ENCODE data around the gene EBF4. TPM values are rescaled to one million over a fixed set of nuclear protein-coding genes. Genes with fewer than 3 reads are reported as not detected.

EBF4 gene
- total and polyA plus RNA-seq, 4 donors, result 10.2 to 91.0 (median 51.9) TPM

DNA sequence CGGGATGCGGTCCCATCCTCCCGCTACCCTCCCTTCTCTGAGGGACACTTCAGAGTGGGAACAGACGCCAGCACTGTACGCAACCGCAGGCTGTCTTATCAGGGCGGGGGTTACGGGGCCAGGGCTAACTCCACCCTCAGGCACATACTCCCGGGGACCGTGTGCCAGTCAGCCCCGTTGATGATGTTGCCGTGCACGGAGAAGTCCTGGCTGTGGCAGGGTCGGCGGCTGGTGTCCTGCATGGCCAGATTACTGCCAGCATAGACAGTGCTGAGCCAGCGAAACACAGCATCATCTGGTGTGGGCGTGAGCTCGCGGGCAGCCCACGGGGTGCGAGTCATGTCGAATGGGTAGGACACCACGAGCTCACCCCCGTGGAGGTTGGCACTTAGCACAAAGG is 102.9 kb downstream of the EBF4 start:
- Histone ChIP-seq H3K27ac (ENCODE audit: low read depth, low read length) (no peak overlapping the region), H3K4me3 (ENCODE audit: low read depth, low read length) (no peak overlapping the region), H3K9me3 (ENCODE audit: control insufficient read depth, insufficient read depth, low read length) (no peaks in the 10 kb centered on the region), H3K4me1 (ENCODE audit: control insufficient read depth, insufficient read depth, low read length) (peaks cover 19% of the 10 kb centered on the region), H3K36me3 (ENCODE audit: control insufficient read depth, insufficient read depth, low read length) (peaks cover 41% of the 10 kb centered on the region), H3K27me3 (ENCODE audit: control insufficient read depth, insufficient read depth, low read length) (peaks cover 10% of the 10 kb centered on the region)
- DNase-seq (ENCODE audit: low read depth in 4 of 6, low spot score in 6 of 6), result no peak
- 94% methylated on average over 22 of the region's 24 CpGs for WGBS (ENCODE audit: insufficient coverage)

DNA sequence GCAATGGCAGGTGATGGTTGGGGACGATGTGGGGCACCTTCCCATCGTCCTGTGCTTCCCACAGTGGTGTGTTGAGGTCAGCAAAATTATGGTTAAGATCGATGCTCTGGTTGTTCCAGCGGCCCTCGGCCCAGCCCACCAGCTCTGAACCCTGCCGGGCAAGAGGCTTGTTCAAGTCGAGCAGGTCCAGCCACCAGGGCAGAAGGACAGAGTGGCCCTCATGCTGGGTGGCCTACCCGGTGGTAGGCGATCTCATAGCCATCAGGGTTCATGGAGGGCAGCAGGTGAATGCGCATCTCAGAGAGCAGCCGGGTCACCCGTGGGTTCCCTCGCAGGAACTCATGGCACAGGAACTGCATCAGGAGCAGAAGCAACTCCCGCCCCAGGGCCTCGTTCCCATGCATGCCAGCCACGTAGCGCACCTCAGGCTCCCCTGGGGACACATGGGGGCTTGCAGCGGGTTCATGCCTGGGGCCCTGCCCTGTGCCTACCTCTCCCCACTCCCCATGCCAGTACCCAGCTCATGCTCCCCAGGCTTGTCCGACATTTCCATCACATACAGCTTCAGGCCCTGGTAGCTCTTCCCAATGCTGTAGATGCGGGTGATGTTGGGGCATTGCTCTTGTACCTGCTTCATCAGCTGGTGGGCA is 103.6 kb downstream of the EBF4 start:
- Histone ChIP-seq H3K36me3 (ENCODE audit: control insufficient read depth, insufficient read depth, low read length) (peaks cover 41% of the 10 kb centered on the region), H3K4me3 (ENCODE audit: low read depth, low read length) (no peak overlapping the region), H3K27ac (ENCODE audit: low read depth, low read length) (no peak overlapping the region), H3K27me3 (ENCODE audit: control insufficient read depth, insufficient read depth, low read length) (peaks cover 17% of the 10 kb centered on the region), H3K4me1 (ENCODE audit: control insufficient read depth, insufficient read depth, low read length) (peaks cover 22% of the 10 kb centered on the region), H3K9me3 (ENCODE audit: control insufficient read depth, insufficient read depth, low read length) (no peaks in the 10 kb centered on the region)
- DNase-seq (ENCODE audit: low read depth in 4 of 6, low spot score in 6 of 6), result no peak
- WGBS (ENCODE audit: insufficient coverage), result 95% methylated on average over 19 of the region's 20 CpGs

DNA sequence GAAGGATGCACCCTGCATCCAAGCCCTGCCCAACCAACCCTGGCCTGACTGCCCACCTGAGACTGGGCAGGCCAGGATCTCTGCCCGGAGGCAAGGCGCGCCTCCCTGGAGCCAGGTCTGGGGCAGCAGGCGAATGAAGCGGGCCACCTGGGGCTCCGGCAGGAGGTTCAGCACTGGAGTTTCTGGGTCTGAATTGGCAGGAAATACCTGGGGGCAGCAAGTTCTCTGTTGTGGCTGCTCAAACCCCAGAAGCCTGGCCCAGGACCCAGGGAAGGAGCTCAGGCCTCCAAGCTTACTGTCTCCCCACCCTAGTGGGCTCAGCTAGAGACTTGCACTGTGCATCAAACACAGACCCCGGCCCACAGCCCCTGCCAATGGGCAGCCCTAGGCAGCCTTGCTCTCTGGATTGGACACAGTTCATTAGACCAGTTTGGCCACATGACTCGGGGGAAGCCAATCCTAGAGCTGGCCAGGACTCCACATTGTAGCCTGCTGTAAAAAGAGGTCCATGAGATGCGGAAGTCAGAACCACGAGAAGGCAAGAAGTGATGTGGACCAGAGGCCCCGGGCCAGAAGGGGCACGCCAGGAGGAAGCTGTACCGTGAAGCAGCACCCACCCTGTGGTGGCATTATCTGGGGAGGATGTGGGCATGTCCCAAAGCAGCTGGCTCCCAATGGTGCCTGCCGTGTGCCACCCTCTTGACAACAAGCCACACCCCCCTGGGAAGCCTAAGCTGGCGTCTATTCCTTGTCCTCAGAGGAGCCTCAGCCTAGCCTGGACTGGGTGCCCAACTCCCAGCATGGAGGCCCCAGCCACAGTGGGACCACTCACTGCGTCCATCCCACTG is 104.8 kb downstream of the EBF4 start:
- Histone ChIP-seq H3K4me3 (ENCODE audit: low read depth, low read length) (no peak overlapping the region), H3K27me3 (ENCODE audit: control insufficient read depth, insufficient read depth, low read length) (peaks cover 26% of the 10 kb centered on the region), H3K36me3 (ENCODE audit: control insufficient read depth, insufficient read depth, low read length) (peaks cover 41% of the 10 kb centered on the region), H3K9me3 (ENCODE audit: control insufficient read depth, insufficient read depth, low read length) (no peaks in the 10 kb centered on the region), H3K4me1 (ENCODE audit: control insufficient read depth, insufficient read depth, low read length) (peaks cover 25% of the 10 kb centered on the region), H3K27ac (ENCODE audit: low read depth, low read length) (no peak overlapping the region)
- WGBS (ENCODE audit: insufficient coverage), result 85% methylated on average over 15 of the region's 16 CpGs
- DNase-seq (ENCODE audit: low read depth in 4 of 6, low spot score in 6 of 6), result no peak

DNA sequence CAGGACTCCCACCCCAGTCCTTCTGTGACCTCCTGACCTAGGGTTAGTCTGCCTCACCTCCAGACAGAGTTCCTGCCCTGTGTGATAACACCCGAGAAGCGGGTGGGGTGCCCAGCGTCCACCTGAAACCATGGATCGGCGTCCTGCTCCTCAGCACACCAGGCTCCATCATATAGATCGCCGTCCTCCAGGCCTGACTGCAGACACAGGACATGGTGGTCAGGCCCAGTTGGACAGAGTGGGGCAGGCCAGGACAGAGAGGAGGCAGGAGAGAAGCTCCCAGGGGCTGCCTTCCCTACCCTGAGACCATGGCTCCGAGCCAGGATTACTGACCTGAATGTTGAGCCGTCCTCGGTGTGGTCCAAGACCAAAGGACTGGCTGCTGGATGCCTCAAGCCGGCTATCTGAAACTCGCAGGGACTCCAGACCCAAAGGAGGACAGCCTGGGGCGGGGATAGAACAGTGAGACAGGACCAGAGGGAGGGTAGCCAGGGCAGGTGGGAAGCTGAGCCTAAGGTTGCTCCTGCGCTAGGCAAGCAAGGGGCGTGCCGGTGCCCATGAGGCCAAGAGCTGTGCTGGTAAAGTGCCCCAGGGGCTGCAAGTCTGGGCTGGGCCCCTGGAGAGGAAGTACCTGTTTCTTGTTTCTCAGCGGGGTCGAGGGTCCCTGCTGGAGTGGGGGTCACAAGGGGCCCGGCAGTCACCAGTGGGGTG is 105.7 kb downstream of the EBF4 start:
- peaks cover 34% of the 10 kb centered on the region for H3K27me3 ChIP-seq (ENCODE audit: control insufficient read depth, insufficient read depth, low read length)
- WGBS (ENCODE audit: insufficient coverage), result 94% methylated on average over 19 of the region's 19 CpGs
- no peaks in the 10 kb centered on the region for H3K9me3 ChIP-seq (ENCODE audit: control insufficient read depth, insufficient read depth, low read length)
- peaks cover 25% of the 10 kb centered on the region for H3K4me1 ChIP-seq (ENCODE audit: control insufficient read depth, insufficient read depth, low read length)
- H3K27ac ChIP-seq (ENCODE audit: low read depth, low read length), result no peak overlapping the region
- H3K36me3 ChIP-seq (ENCODE audit: control insufficient read depth, insufficient read depth, low read length), result peaks cover 41% of the 10 kb centered on the region
- DNase-seq (ENCODE audit: low read depth in 4 of 6, low spot score in 6 of 6), result no peak
- no peak overlapping the region for H3K4me3 ChIP-seq (ENCODE audit: low read depth, low read length)

DNA sequence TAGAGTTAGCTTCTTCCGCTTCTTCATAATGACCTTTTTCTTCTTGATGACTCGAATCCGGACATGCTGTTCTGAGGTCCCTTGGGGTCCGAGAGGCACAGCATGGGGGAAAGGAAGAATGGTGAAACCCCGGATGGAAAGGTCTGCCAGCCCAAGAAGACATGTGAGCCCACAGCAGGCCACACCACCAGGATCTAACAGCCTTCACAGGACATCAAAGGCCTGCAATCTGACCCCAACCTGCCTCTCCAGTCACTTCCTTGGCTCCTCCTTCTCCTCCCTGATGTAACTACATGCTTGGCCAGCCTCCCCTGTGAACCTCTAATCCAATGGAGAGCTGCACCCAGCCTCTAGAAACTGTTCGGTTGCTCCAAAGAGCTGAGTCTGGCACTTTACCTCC is 106.2 kb downstream of the EBF4 start:
- Histone ChIP-seq H3K36me3 (ENCODE audit: control insufficient read depth, insufficient read depth, low read length) (peaks cover 41% of the 10 kb centered on the region), H3K27ac (ENCODE audit: low read depth, low read length) (no peak overlapping the region), H3K9me3 (ENCODE audit: control insufficient read depth, insufficient read depth, low read length) (no peaks in the 10 kb centered on the region), H3K4me3 (ENCODE audit: low read depth, low read length) (peak overlapping the region; percentile 67), H3K4me1 (ENCODE audit: control insufficient read depth, insufficient read depth, low read length) (peaks cover 25% of the 10 kb centered on the region), H3K27me3 (ENCODE audit: control insufficient read depth, insufficient read depth, low read length) (peaks cover 40% of the 10 kb centered on the region)
- 64% methylated on average over 2 of the region's 6 CpGs for WGBS (ENCODE audit: insufficient coverage)
- no peak for DNase-seq (ENCODE audit: low read depth in 4 of 6, low spot score in 6 of 6)

DNA sequence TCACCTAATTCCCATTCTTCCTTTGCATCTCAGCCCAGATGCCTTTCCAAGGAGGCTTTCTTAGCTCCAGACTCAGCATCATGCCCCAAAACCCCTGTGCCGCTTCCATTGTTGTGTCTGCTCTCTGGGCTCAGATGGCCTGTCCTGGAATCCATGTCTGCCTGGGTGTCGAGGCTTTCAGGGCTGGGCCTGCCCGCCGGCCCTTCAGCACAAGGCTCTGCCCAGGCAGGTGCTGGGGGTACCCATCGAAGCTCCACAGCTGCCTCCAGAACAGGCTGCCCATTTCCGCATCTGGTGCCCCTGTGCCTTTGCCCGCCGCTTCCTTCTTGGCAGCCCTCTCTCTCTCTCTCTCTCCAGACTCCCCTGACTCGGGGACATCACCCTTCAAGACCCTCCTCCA is 106.7 kb downstream of the EBF4 start:
- DNase-seq (ENCODE audit: low read depth in 4 of 6, low spot score in 6 of 6), result no peak
- H3K27ac ChIP-seq (ENCODE audit: low read depth, low read length), result peak overlapping the region; percentile 67
- peak overlapping the region; percentile 67 for H3K4me3 ChIP-seq (ENCODE audit: low read depth, low read length)
- no peaks in the 10 kb centered on the region for H3K9me3 ChIP-seq (ENCODE audit: control insufficient read depth, insufficient read depth, low read length)
- peaks cover 38% of the 10 kb centered on the region for H3K36me3 ChIP-seq (ENCODE audit: control insufficient read depth, insufficient read depth, low read length)
- WGBS (ENCODE audit: insufficient coverage), result 35% methylated on average over 9 of the region's 9 CpGs
- peaks cover 25% of the 10 kb centered on the region for H3K4me1 ChIP-seq (ENCODE audit: control insufficient read depth, insufficient read depth, low read length)
- peaks cover 45% of the 10 kb centered on the region for H3K27me3 ChIP-seq (ENCODE audit: control insufficient read depth, insufficient read depth, low read length)

DNA sequence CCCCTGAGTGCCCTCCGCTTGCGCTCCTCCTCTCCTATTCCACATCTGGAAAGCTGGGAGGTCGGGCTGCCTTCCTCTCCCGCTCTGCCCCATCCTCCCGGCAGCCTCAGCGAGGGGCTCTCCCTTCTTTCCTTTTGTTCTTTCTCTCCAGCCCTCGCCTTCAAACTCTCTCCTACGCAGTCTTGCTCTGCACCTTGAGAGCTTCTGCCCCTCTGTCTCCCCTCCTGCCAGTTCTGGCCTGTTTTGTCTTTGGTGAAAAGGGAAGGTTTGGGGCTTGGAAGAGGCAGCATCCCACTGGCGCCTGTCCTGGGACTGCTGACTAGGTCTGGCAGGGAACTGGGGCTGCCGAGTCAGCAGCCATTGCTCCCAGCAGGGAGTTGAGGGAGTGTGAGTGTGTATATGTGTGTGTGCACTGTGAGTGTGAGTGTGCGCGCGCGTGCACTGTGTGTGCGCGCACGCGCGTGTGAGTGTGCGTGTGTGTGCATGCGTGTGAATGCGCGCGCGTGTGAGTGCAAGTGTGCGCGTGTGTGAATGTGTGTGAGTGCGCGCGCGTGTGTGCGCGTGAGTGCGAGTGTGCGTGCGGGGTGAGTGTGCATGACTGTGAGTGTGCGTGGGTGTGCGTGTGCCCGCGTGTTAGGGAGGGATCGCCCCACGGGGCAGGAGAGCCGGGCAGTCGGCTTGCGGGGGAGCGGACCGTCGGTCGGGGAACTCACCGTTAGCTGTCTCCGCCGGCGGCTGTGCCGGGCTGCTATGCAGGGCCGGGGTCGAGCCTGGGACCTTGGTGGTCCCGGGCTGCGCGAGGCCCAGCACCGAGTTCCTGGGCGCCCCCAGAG is 107.3 kb downstream of the EBF4 start:
- Histone ChIP-seq H3K27me3 (ENCODE audit: control insufficient read depth, insufficient read depth, low read length) (peaks cover 51% of the 10 kb centered on the region), H3K9me3 (ENCODE audit: control insufficient read depth, insufficient read depth, low read length) (no peaks in the 10 kb centered on the region), H3K4me1 (ENCODE audit: control insufficient read depth, insufficient read depth, low read length) (peaks cover 27% of the 10 kb centered on the region), H3K27ac (ENCODE audit: low read depth, low read length) (peak overlapping the region; percentile 67), H3K4me3 (ENCODE audit: low read depth, low read length) (peak overlapping the region; percentile 67), H3K36me3 (ENCODE audit: control insufficient read depth, insufficient read depth, low read length) (peaks cover 38% of the 10 kb centered on the region)
- DNase-seq (ENCODE audit: low read depth in 4 of 6, low spot score in 6 of 6), result peak in 4 of 6 donors; percentile 5 to 77 (median 48)
- under 1% methylated on average over 58 of the region's 61 CpGs for WGBS (ENCODE audit: insufficient coverage)

DNA sequence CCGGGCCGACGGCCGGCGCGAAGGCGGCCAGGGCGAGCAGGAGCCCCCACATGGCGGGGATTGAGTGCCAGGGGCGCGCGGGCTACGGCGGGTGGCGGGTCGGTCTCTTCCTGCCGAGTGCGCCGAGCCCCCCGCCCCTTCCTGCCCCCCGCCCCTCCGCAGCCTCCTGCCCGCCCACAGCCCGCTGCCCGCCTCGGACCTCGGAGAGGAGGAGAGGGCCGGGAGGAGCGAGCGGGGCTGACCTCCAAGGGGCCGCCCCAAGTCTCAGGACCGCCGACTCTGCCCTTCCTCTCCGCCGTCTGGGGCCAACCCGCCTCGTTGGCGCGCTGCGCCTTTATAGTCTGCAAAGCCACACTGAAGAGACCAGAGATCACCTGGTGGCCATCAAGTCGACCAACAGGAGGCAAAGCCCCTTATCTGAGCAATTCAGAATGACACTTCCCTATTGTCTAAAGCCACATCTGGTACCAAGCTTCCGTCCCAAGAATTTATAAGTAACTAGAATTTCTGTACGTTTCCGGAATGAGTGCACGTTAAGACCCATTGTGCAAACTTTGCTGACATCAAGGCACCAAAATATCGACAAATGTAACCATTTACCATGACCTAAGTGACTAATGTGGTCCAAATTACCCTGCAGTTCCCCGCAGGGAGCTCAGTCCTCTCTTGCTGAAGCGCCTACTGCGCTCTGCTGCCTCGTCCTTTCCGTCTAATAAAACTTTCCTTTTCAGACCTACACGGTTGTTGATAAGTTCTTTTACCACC is 108.1 kb downstream of the EBF4 start, which contains the start of gene CPXM1:
CPXM1 (minus strand) TSS at position 107 of the 765 bp plus-strand sequence; CDS start at position 52, 55 bp downstream.
- DNase-seq (ENCODE audit: low read depth in 4 of 6, low spot score in 6 of 6), result peak in 3 of 6 donors; percentile 4 to 64 (median 59)
- H3K27ac ChIP-seq (ENCODE audit: low read depth, low read length), result peak within 1 kb of the TSS; percentile 67
- peak within 1 kb of the TSS; percentile 67 for H3K4me3 ChIP-seq (ENCODE audit: low read depth, low read length)
- H3K27me3 ChIP-seq (ENCODE audit: control insufficient read depth, insufficient read depth, low read length), result peaks cover 59% of the 10 kb centered on the region
- H3K36me3 ChIP-seq (ENCODE audit: control insufficient read depth, insufficient read depth, low read length), result peaks cover 30% of the 10 kb centered on the region
- peaks cover 35% of the 10 kb centered on the region for H3K4me1 ChIP-seq (ENCODE audit: control insufficient read depth, insufficient read depth, low read length)
- 2% methylated on average over 39 of the region's 52 CpGs for WGBS (ENCODE audit: insufficient coverage)
- no peaks in the 10 kb centered on the region for H3K9me3 ChIP-seq (ENCODE audit: control insufficient read depth, insufficient read depth, low read length)

Data from spinal cord (tissue), 10 donors.